GM23248 (cell line): ENCODE measurements around the gene NCAPG.

ENCODE experiments used
- EZH2 ChIP-seq: fragments of 200-600 bp; sonication (generic); IDR thresholded peaks from 2 replicates; pipeline ENCODE4 v1.6.1; 2018; ENCODE audit warnings: antibody characterized with exemption, mild to moderate bottlenecking; ENCODE audit not compliant: insufficient read depth, poor library complexity, severe bottlenecking
- EZH2phosphoT487 ChIP-seq: fragments of 200-600 bp; sonication (generic); IDR thresholded peaks from 2 replicates; pipeline ENCODE4 v1.6.1; 2018; ENCODE audit warnings: antibody characterized with exemption, moderate library complexity, mild to moderate bottlenecking, low read depth; ENCODE audit not compliant: insufficient read depth

GRCh38 chr4:17865866-17866363 is 55.1 kb downstream of the NCAPG start:
- TF ChIP-seq EZH2phosphoT487: no peak
- TF ChIP-seq EZH2: no peak
